Prostate gland (tissue), 2 donors: ENCODE results near the gene TRAPPC11. TPM values are rescaled to one million over a fixed set of nuclear protein-coding genes. Genes with fewer than 3 reads are reported as not detected.

Experiments used
- DNase-seq: peaks from one replicate; pipeline ENCODE4 v3.0.0-alpha.2; 2019; ENCODE audit warnings: low spot score
- H3K27ac ChIP-seq, 2 donors: fragments of 200-600 bp; sonication (generic); 2 replicates each; pipeline ENCODE4 v1.5.1; 2017 to 2019
- H3K27me3 ChIP-seq: fragments of 200-600 bp; sonication (generic); replicated peaks from 2 replicates; pipeline ENCODE4 v1.5.1; 2019; ENCODE audit not compliant: insufficient read depth
- H3K36me3 ChIP-seq, 2 donors: fragments of 200-600 bp; sonication (generic); 1 replicate in 1 of 2; 2 replicates in 1 of 2; pipeline versions ENCODE4 v1.5.1 to v1.8.1; 2017 to 2019
- H3K4me1 ChIP-seq: fragments of 200-600 bp; sonication (generic); replicated peaks from 2 replicates; pipeline ENCODE4 v1.5.1; 2019
- H3K4me3 ChIP-seq, 2 donors: fragments of 200-600 bp; sonication (generic); 2 replicates each; pipeline ENCODE4 v1.5.1; 2017 to 2019
- H3K9me3 ChIP-seq: fragments of 200-600 bp; sonication (generic); 2 replicates; pipeline ENCODE4 v1.5.1; 2017
- CTCF ChIP-seq, 4 experiments: fragments of 200-600 bp in 2 of 4; fragments of 450-650 bp in 2 of 4; sonication (generic) in 2 of 4; IDR thresholded peaks; 1 replicate in 3 of 4; 2 replicates in 1 of 4; pipeline ENCODE4 v1.5.1; 2016 to 2019; ENCODE audit warnings: antibody characterized with exemption in 4 of 4, mild to moderate bottlenecking in 2 of 4, moderate library complexity in 2 of 4
- POLR2A ChIP-seq: fragments of 450-650 bp; IDR thresholded peaks from one replicate; pipeline ENCODE4 v1.6.1; 2016; ENCODE audit warnings: antibody characterized with exemption, mild to moderate bottlenecking
- POLR2AphosphoS5 ChIP-seq: sonication (generic); formaldehyde crosslinking; IDR thresholded peaks from one replicate; pipeline ENCODE4 v1.6.1; 2017; ENCODE audit warnings: antibody characterized with exemption
- WGBS: methylation state at CpG from one replicate; pipeline ENCODE4 v1.1.5; 2018; 5-methylcytosine and 5-hydroxymethylcytosine counted together
- intact Hi-C: fragments of 100-400 bp; cut with DNase I; formaldehyde crosslinking; loops from one replicate; pipeline ENCODE4 v1.14.2; 2022
- total RNA-seq, 2 donors: library from RNA; depleted of rRNA; stranded (reverse); fragments of >200 nt; gene quantifications; one replicate each; pipeline ENCODE4 v1.1.0, GENCODE V29; 2016

TRAPPC11 gene
- total RNA-seq, 2 donors from 2014 or later, result 27.6 to 34.5 TPM

DNA sequence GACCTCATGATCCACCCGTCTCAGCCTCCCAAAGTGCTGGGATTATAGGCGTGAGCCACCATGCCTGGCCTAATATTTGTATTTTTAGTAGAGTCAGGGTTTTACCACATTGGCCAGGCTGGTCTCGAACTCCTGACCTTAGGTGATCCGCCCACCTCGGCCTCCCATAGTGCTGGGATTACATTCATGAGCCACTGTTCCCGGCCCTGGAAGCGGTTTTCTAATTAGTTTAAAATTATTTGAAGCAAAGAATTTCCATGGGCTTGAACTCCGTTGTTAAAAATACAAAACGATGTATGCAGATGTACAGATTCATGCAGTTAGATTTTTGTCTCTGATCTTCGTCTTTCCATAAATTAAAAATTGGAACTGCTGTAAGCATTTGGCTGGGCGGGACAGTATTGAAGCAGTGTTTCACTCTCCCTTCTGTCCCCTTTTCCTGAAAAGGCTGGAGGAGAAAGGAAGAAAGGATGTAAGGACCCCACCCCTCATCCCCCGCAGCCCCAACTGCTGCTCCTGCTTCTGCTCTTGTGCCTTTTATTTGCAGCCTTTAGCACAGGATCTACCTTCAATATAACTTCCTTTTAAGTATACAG lies 12.0 kb downstream of the TRAPPC11 start:
- no peak for TF ChIP-seq POLR2A
- no peak for TF ChIP-seq POLR2AphosphoS5
- no peak for TF ChIP-seq CTCF (IDR thresholded peaks at IDR 0.05)
- intact Hi-C loops, result no loop called here
- no peaks in the 10 kb centered on the region for H3K36me3 ChIP-seq

GRCh38 chr4:183674153-183674552 lies 15.1 kb downstream of the TRAPPC11 start:
- TF ChIP-seq CTCF (IDR thresholded peaks at IDR 0.05) (no peak), POLR2A (no peak), POLR2AphosphoS5 (no peak)
- no peak for DNase-seq
- WGBS, result 65% methylated on average over 3 of the region's 3 CpGs
- intact Hi-C loops, result no loop called here
- Histone ChIP-seq H3K9me3 (no peaks in the 10 kb centered on the region), H3K36me3 (no peaks in the 10 kb centered on the region), H3K27me3 (no peaks in the 10 kb centered on the region), H3K4me3 (no peak overlapping the region), H3K27ac (no peak overlapping the region), H3K4me1 (peaks cover 3% of the 10 kb centered on the region)

More for the DNA sequence above, 12.0 kb downstream of the TRAPPC11 start:
- Histone ChIP-seq H3K27ac (no peak overlapping the region), H3K4me1 (peaks cover 3% of the 10 kb centered on the region), H3K9me3 (no peaks in the 10 kb centered on the region), H3K27me3 (no peaks in the 10 kb centered on the region), H3K4me3 (no peak overlapping the region)
- 86% methylated on average over 12 of the region's 12 CpGs for WGBS
- DNase-seq, result no peak

DNA sequence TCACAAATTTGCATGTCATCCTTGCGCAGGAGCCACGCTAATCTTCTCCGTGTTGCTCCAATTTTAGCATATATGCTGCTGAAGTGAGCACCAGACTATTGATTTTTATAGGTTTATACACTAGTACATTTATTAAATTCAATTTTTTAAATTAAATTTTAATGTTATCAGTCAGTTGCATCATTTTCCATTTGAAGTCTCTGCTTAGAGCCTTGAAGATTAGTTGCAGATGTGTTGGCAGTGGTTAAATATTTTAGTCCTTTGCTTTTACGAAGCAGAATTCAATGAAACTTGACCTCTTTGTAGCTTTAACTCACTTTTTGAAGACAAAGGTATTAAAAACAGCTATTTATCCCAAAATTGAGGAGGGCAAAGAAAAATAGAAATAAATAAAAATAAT lies 16.5 kb downstream of the TRAPPC11 start:
- intact Hi-C loops, result no loop called here
- H3K9me3 ChIP-seq, result no peaks in the 10 kb centered on the region
- H3K27ac ChIP-seq, result no peak overlapping the region
- no peaks in the 10 kb centered on the region for H3K27me3 ChIP-seq
- no peak for DNase-seq
- no peaks in the 10 kb centered on the region for H3K36me3 ChIP-seq
- H3K4me3 ChIP-seq, result no peak overlapping the region
- H3K4me1 ChIP-seq, result peaks cover 3% of the 10 kb centered on the region
- 80% methylated on average over 4 of the region's 4 CpGs for WGBS
- TF ChIP-seq POLR2AphosphoS5 (no peak), CTCF (IDR thresholded peaks at IDR 0.05) (no peak), POLR2A (no peak)

DNA sequence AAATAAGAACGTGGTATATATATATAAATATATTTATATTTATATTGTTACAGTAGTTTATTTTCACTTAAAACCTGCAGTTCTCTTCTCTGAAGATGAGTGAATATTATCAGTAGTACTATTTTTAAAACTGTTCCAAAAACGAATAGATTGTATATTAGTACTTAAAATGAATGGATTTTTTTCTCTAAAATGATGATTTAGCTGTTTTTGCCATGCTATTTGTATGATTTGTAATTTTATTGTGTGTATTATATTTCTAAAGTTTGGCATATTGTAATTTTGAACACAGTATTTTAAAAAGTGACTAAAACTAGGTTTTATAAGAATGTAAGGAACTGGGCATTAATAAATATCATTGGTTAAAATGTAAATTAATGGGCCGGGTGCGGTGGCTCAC lies 22.0 kb downstream of the TRAPPC11 start:
- Histone ChIP-seq H3K4me1 (no peaks in the 10 kb centered on the region), H3K36me3 (no peaks in the 10 kb centered on the region), H3K27ac (no peak overlapping the region), H3K9me3 (no peaks in the 10 kb centered on the region), H3K27me3 (no peaks in the 10 kb centered on the region), H3K4me3 (no peak overlapping the region)
- intact Hi-C loops, result no loop called here
- no peak for TF ChIP-seq POLR2AphosphoS5
- TF ChIP-seq CTCF (IDR thresholded peaks at IDR 0.05), result no peak
- TF ChIP-seq POLR2A, result no peak
- WGBS, result 92% methylated on average over 4 of the region's 4 CpGs
- no peak for DNase-seq

DNA sequence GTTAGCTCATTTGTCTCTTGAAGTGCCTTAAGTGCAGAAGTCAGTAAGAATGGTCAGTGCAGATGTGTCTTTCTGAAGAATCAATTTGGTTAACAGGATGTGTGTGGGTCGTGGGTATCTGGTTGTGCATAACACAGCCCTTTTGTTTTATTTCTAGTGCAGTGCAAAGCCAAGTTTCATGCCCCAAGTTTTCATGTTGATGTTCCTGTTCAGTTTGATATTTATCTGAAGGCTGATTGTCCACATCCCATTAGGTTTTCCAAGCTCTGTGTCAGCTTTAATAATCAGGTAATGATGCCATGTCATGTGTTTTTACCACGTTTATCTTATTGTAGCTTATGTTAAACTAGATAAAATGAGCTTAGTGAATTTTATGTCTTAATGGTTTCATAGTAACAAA lies 27.4 kb downstream of the TRAPPC11 start:
- intact Hi-C loops, result no loop called here

More for the DNA sequence above, 27.4 kb downstream of the TRAPPC11 start:
- DNase-seq, result no peak
- no peak overlapping the region for H3K4me3 ChIP-seq
- H3K27me3 ChIP-seq, result no peaks in the 10 kb centered on the region
- 72% methylated on average over 2 of the region's 2 CpGs for WGBS
- no peaks in the 10 kb centered on the region for H3K36me3 ChIP-seq
- no peak overlapping the region for H3K27ac ChIP-seq
- H3K4me1 ChIP-seq, result no peaks in the 10 kb centered on the region
- no peak for TF ChIP-seq POLR2AphosphoS5
- no peak for TF ChIP-seq CTCF (IDR thresholded peaks at IDR 0.05)
- H3K9me3 ChIP-seq, result no peaks in the 10 kb centered on the region
